ENCODE data around the gene CA14.
"Not testable (repeated sequence)": the region's sequence is repeated elsewhere in the genome, so short reads cannot be mapped to it uniquely, and the experiment has no call there.

CA14 gene

DNA sequence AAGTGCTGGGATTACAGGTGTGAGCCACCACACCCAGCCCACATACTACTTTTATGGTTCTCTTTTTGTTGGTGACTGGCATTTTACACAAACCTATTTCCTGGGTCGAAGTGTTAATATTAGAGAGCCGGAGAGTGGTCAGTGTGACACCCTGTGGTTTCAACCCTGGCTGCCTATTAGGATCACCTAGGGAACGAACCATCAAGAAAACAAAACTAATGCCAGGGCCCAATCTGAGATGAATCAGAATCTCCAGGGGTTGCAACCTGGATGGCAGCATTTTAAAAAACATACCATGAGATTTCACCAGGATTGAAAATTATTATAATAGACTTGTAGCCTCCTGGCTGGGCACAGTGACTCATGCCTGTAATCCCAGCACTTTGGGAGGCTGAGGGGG, 42.1 kb downstream of the CA14 start:
- no peak overlapping the region for H3K4me3 ChIP-seq (ENCODE audit: low read depth, low read length)
- TF ChIP-seq, protein P1, sequence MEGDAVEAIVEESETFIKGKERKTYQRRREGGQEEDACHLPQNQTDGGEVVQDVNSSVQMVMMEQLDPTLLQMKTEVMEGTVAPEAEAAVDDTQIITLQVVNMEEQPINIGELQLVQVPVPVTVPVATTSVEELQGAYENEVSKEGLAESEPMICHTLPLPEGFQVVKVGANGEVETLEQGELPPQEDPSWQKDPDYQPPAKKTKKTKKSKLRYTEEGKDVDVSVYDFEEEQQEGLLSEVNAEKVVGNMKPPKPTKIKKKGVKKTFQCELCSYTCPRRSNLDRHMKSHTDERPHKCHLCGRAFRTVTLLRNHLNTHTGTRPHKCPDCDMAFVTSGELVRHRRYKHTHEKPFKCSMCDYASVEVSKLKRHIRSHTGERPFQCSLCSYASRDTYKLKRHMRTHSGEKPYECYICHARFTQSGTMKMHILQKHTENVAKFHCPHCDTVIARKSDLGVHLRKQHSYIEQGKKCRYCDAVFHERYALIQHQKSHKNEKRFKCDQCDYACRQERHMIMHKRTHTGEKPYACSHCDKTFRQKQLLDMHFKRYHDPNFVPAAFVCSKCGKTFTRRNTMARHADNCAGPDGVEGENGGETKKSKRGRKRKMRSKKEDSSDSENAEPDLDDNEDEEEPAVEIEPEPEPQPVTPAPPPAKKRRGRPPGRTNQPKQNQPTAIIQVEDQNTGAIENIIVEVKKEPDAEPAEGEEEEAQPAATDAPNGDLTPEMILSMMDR (IDR thresholded peaks at IDR 0.05; ENCODE audit: control insufficient read depth, extremely low read depth, insufficient read depth) = no peak
- DNase-seq (ENCODE audit: low read depth) = no peak

DNA sequence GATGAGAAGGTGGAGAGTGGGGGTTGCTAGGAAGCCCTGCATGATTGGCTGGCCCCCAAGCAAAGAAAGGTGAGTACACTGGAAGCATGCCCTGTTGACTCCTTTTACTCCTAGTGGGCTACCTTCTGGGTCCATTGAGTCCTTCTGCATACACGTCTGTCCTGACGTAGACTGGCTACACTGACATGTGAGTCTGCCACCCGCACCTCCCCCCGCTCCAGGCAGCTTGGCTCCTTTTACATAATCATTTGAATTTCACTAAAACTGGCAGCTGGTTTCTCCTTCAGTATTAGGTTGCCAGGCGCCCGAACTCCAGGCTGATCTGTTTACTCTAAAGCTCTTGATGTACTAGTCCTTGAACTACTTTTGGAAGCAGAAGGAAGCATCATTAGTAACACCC, 44.8 kb downstream of the CA14 start:
- TF ChIP-seq, protein P1 (IDR thresholded peaks at IDR 0.05; ENCODE audit: control insufficient read depth, extremely low read depth, insufficient read depth) = no peak
- no peak overlapping the region for H3K4me3 ChIP-seq (ENCODE audit: low read depth, low read length)

DNA sequence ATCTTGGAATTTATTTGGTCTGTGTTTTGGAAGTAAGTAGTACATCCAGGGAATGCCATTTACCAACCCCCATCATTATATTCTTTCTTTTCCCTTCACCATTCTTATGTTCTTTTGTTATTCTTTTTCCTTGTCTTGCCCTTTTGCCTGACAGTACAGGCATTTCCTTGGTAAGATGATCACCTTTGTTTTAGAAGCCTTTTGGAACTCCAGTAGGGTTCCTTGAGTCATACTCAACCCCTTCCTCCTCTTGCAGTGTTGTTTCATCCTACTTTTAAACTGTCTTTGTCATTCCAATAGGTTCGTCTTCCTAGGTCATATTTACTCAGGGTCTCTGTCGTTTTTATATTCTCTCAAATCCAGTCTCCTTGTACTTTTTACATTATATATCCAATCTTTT, 45.3 kb downstream of the CA14 start:
- TF ChIP-seq, protein P1 (IDR thresholded peaks at IDR 0.05; ENCODE audit: control insufficient read depth, extremely low read depth, insufficient read depth) = no peak
- no peak for DNase-seq (ENCODE audit: low read depth)
- H3K4me3 ChIP-seq (ENCODE audit: low read depth, low read length) = no peak overlapping the region

More for the DNA sequence above, 44.8 kb downstream of the CA14 start:
- no peak for DNase-seq (ENCODE audit: low read depth)

DNA sequence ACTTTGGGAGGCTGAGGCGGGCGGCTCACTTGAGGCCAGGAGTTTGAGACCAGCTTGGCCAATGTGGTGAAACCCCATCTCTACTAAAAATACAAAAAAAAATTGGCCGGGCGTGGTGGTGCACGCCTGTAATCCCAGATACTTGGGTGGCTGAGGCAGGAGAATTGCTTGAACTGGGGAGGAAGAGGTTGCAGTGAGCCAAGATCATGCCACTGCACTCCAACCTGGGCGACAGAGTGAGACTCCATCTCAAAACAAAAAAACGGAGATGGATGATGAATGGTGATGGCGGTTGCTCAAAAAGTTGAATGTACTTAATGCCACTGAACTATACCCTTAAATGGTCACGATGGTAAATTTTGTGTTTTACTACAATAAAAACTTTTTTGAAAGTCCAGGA, 51.0 kb downstream of the CA14 start:
- not testable (repeated sequence) for H3K4me3 ChIP-seq (ENCODE audit: low read depth, low read length); DNase-seq (ENCODE audit: low read depth)

DNA sequence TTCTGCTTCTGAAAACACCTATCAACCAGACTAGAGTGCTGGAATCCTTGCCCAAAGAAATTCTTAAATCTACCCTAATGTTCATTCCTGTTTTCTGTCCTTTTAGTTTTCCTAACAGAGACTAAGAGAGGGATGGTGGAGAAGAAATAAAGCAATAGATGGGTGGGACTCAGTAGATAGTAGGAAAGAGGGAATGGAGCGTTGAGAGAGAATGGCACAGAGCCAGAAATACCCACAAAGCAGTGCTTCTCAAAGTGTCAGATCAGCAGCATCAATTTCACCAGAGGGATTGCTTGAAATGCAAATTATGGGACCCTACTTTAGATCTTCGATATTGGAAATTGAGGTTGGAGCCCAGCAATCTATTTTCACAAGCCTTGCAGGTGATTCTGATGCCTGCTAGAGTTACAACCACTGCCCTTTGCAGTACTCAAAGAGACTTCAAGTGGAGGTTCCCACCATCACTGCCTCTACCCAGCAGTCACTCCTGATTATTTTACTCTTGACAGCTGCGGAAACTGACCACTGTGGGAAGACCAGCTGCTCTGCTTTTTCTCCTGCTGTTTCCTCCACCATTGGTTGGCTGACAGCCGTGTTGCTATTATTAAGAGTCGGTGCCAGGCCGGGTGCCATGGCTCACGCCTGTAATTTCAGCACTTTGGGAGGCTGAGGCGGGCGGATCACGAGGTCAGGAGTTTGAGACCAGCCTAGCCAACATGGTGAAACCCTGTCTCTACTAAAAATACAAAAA, 52.4 kb downstream of the CA14 start:
- DNase-seq (ENCODE audit: low read depth) = no peak
- no peak overlapping the region for H3K4me3 ChIP-seq (ENCODE audit: low read depth, low read length)
- TF ChIP-seq, protein P1 (IDR thresholded peaks at IDR 0.05; ENCODE audit: control insufficient read depth, extremely low read depth, insufficient read depth) = no peak

DNA sequence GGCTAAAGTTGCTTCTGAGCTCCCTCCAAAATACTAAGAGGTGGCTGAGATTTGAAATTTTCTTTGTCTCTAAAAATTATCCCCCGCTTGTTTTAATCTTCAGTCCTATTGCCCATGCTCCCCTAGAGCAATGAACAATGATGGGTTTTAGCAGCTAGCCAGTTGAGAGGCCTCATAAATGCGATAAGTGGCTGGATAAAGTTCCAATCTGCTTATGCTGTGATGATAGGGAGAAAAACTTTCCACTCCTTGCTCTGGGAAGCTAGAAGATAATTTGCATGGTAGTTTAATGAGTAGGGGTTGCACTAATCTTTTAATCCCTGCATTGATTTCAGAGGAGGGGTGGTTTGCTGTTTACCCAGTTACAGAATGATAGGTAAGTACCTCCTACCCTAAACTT, 54.2 kb downstream of the CA14 start:
- TF ChIP-seq, protein P1 (IDR thresholded peaks at IDR 0.05; ENCODE audit: control insufficient read depth, extremely low read depth, insufficient read depth) = no peak
- no peak for DNase-seq (ENCODE audit: low read depth)
- no peak overlapping the region for H3K4me3 ChIP-seq (ENCODE audit: low read depth, low read length)
